GM21423 (cell line): Measurements from ENCODE around the gene SIRPG.
"Not testable (repeated sequence)": the region's sequence is repeated elsewhere in the genome, so short reads cannot be mapped to it uniquely, and the experiment has no call there.

Source experiments
- ATAC-seq: cut with Tn5 transposase; IDR thresholded peaks from one replicate; pipeline ENCODE4 v1.9.1; 2021; ENCODE audit warnings: mild to moderate bottlenecking, moderate library complexity; ENCODE audit not compliant: unreplicated experiment

SIRPG gene

GRCh38 chr20:1657556-1658334, at the start of gene SIRPG:
TSS of gene SIRPG (minus strand) at chr20:1657779. CDS start at chr20:1657714, 65 bp downstream.
- no peak for ATAC-seq

- not testable (repeated sequence) for ATAC-seq
Observed at GRCh38 chr20:1706887-1707286, 49.3 kb upstream of the SIRPG start.

- no peak for ATAC-seq
Observed at GRCh38 chr20:1706079-1706478, 48.5 kb upstream of the SIRPG start.

GRCh38 chr20:1702855-1703254, 45.3 kb upstream of the SIRPG start:
- no peak for ATAC-seq

- no peak for ATAC-seq
Observed at GRCh38 chr20:1702328-1702727, 44.7 kb upstream of the SIRPG start.

GRCh38 chr20:1700990-1701389, 43.4 kb upstream of the SIRPG start:
- ATAC-seq, result no peak

GRCh38 chr20:1697592-1697991, 40.0 kb upstream of the SIRPG start:
- no peak for ATAC-seq

- no peak for ATAC-seq
Observed at GRCh38 chr20:1696521-1697209, 39.1 kb upstream of the SIRPG start.

- no peak for ATAC-seq
Observed at GRCh38 chr20:1694672-1695071, 37.1 kb upstream of the SIRPG start.

- no peak for ATAC-seq
Observed at GRCh38 chr20:1693427-1693826, 35.8 kb upstream of the SIRPG start.

GRCh38 chr20:1689721-1690120, 32.1 kb upstream of the SIRPG start:
- no peak for ATAC-seq

GRCh38 chr20:1688886-1689538, 31.4 kb upstream of the SIRPG start:
- ATAC-seq, result no peak

GRCh38 chr20:1687053-1687452, 29.5 kb upstream of the SIRPG start:
- ATAC-seq, result no peak

GRCh38 chr20:1686151-1686748, 28.7 kb upstream of the SIRPG start:
- no peak for ATAC-seq

GRCh38 chr20:1685304-1686052, 27.9 kb upstream of the SIRPG start:
- no peak for ATAC-seq

- ATAC-seq, result no peak
Observed at GRCh38 chr20:1684872-1685271, 27.3 kb upstream of the SIRPG start.

- ATAC-seq, result no peak
Observed at GRCh38 chr20:1676650-1677049, 19.1 kb upstream of the SIRPG start.

GRCh38 chr20:1674990-1675780, 17.6 kb upstream of the SIRPG start:
- no peak for ATAC-seq

- ATAC-seq, result no peak
Observed at GRCh38 chr20:1674361-1674760, 16.8 kb upstream of the SIRPG start.

GRCh38 chr20:1673424-1673823, 15.8 kb upstream of the SIRPG start:
- no peak for ATAC-seq
